SK-N-SH (cell line): ENCODE results near the gene MMP8. TPM values are rescaled to one million over a fixed set of nuclear protein-coding genes. Genes with fewer than 3 reads are reported as not detected.

Experiments
- CTCF ChIA-PET: fragments of 300-600, 350-600 bp; formaldehyde crosslinking; extraction: SDS; loops from one replicate; lab custom pipeline; 2021; lab: Yijun Ruan, JAX
- POLR2A ChIA-PET: fragments of 350-600 bp; sonication (Branson Sonifier 250); formaldehyde crosslinking; extraction: SDS; loops from one replicate; lab custom pipeline; 2020; ENCODE audit warnings: antibody characterized with exemption, inconsistent platforms; lab: Yijun Ruan, JAX
- DNase-seq: peaks from one replicate; pipeline ENCODE4 v3.0.0; 2012
- H2AFZ ChIP-seq: fragments of 200-600 bp; sonication (generic); 2 replicates; pipeline ENCODE4 v1.8.1; 2016; ENCODE audit warnings: antibody characterized with exemption, mild to moderate bottlenecking, low read depth
- H3F3A ChIP-seq: fragments of 200-600 bp; sonication (generic); replicated peaks from 2 replicates; pipeline ENCODE3; 2016; ENCODE audit warnings: antibody characterized with exemption, mild to moderate bottlenecking; ENCODE audit not compliant: insufficient read depth
- H3K27ac ChIP-seq, 2 experiments: fragments of 200-500 bp in 1 of 2; fragments of 200-600 bp in 1 of 2; sonication (Bioruptor generic) in 1 of 2; sonication (generic), shearing (Covaris generic) in 1 of 2; 2 replicates each; pipeline versions ENCODE4 v1.5.1 to v1.6.1; 2014 to 2016; ENCODE audit warnings: low read depth in 2 of 2, inconsistent platforms in 1 of 2, low read length in 1 of 2, mild to moderate bottlenecking in 1 of 2, mixed read lengths in 1 of 2
- H3K27me3 ChIP-seq: fragments of 200-600 bp; sonication (generic), shearing (Covaris generic); 2 replicates; pipeline ENCODE4 v1.6.1; 2016; ENCODE audit warnings: mixed run types; ENCODE audit not compliant: insufficient read depth
- H3K36me3 ChIP-seq, 2 experiments: fragments of 200-500 bp in 1 of 2; fragments of 200-600 bp in 1 of 2; sonication (Bioruptor generic) in 1 of 2; sonication (generic) in 1 of 2; replicated peaks in 1 of 2; 2 replicates each; pipeline versions ENCODE3 to v1.5.1; 2014 to 2016; ENCODE audit warnings: low read length in 1 of 2, mild to moderate bottlenecking in 1 of 2; ENCODE audit not compliant: insufficient read depth in 2 of 2, control insufficient read depth in 1 of 2
- H3K4me1 ChIP-seq, 2 experiments: fragments of 200-500 bp in 1 of 2; fragments of 200-600 bp in 1 of 2; sonication (Bioruptor generic) in 1 of 2; sonication (generic), shearing (Covaris generic) in 1 of 2; 2 replicates each; pipeline versions ENCODE4 v1.5.1 to v1.6.1; 2014 to 2016; ENCODE audit warnings: low read depth in 1 of 2, low read length in 1 of 2, mixed run types in 1 of 2; ENCODE audit not compliant: insufficient read depth in 2 of 2, control insufficient read depth in 1 of 2
- H3K4me2 ChIP-seq: fragments of 200-600 bp; sonication (generic), shearing (Covaris generic); 2 replicates; pipeline ENCODE4 v1.6.1; 2017; ENCODE audit warnings: mixed run types
- H3K4me3 ChIP-seq, 2 experiments: fragments of 200-500 bp in 1 of 2; fragments of 200-600 bp in 1 of 2; sonication (Bioruptor generic) in 1 of 2; sonication (generic), shearing (Covaris generic) in 1 of 2; 2 replicates each; pipeline versions ENCODE4 v1.5.1 to v1.8.1; 2014 to 2016; ENCODE audit warnings: low read depth in 2 of 2, inconsistent platforms in 1 of 2, low read length in 1 of 2, mild to moderate bottlenecking in 1 of 2, mixed read lengths in 1 of 2, moderate library complexity in 1 of 2
- H3K79me2 ChIP-seq: fragments of 200-600 bp; sonication (generic); 2 replicates; pipeline ENCODE4 v1.8.1; 2017; ENCODE audit warnings: mild to moderate bottlenecking; ENCODE audit not compliant: insufficient read depth
- H3K9ac ChIP-seq: fragments of 200-600 bp; sonication (generic); 2 replicates; pipeline ENCODE4 v1.6.1; 2017; ENCODE audit warnings: mixed run types
- H3K9me2 ChIP-seq: fragments of 200-600 bp; sonication (generic); 2 replicates; pipeline ENCODE4 v1.6.1; 2017; ENCODE audit warnings: mixed run types
- H3K9me3 ChIP-seq: fragments of 200-600 bp; sonication (generic); 2 replicates; pipeline ENCODE4 v1.6.1; 2017; ENCODE audit warnings: mixed run types, mild to moderate bottlenecking, moderate library complexity
- H4K20me1 ChIP-seq: fragments of 200-600 bp; sonication (generic); 2 replicates; pipeline ENCODE4 v1.6.1; 2017; ENCODE audit warnings: mild to moderate bottlenecking, mixed run types; ENCODE audit not compliant: insufficient read depth
- CHD2 ChIP-seq: fragments of 150-350 bp; IDR thresholded peaks from 2 replicates; pipeline ENCODE4 v1.6.1; 2018; ENCODE audit warnings: low read length; ENCODE audit not compliant: partially characterized antibody
- ELF1 ChIP-seq: IDR thresholded peaks from 2 replicates; pipeline ENCODE4 v1.4.0; 2012
- EP300 ChIP-seq, 2 experiments: IDR thresholded peaks; 2 replicates each; pipeline versions ENCODE4 v1.4.0 to v1.6.1; 2012; ENCODE audit warnings: borderline replicate concordance in 1 of 2, low read depth in 1 of 2, low read length in 1 of 2
- FOXJ3 ChIP-seq: sonication (generic); formaldehyde crosslinking; IDR thresholded peaks from 2 replicates; pipeline ENCODE4 v1.5.1; 2020; ENCODE audit warnings: mild to moderate bottlenecking, missing genetic modification reagents
- FOXM1 ChIP-seq: IDR thresholded peaks from 2 replicates; pipeline ENCODE4 v1.4.0; 2012; ENCODE audit warnings: low read depth, mild to moderate bottlenecking
- GABPA ChIP-seq: IDR thresholded peaks from 2 replicates; pipeline ENCODE4 v1.4.0; 2012; ENCODE audit warnings: low read depth, mild to moderate bottlenecking
- GATA2 ChIP-seq: sonication (generic); formaldehyde crosslinking; IDR thresholded peaks from 2 replicates; pipeline ENCODE4 v1.5.0; 2020; ENCODE audit warnings: mild to moderate bottlenecking, missing genetic modification reagents
- JUND ChIP-seq: IDR thresholded peaks from 2 replicates; pipeline ENCODE4 v1.4.0; 2012
- MEF2A ChIP-seq: IDR thresholded peaks from 2 replicates; pipeline ENCODE4 v1.4.0; 2012; ENCODE audit warnings: low read depth, borderline replicate concordance
- NFIC ChIP-seq: IDR thresholded peaks from 2 replicates; pipeline ENCODE4 v1.4.0; 2012; ENCODE audit warnings: borderline replicate concordance
- NRF1 ChIP-seq: IDR thresholded peaks from 2 replicates; pipeline ENCODE4 v1.6.1; 2012; ENCODE audit warnings: low read depth, mild to moderate bottlenecking, low read length
- RAD21 ChIP-seq: IDR thresholded peaks from 2 replicates; pipeline ENCODE4 v1.6.1; 2012; ENCODE audit warnings: mild to moderate bottlenecking, low read length
- RCOR1 ChIP-seq: fragments of 150-350 bp; IDR thresholded peaks from 2 replicates; pipeline ENCODE4 v1.6.1; 2017; ENCODE audit warnings: antibody characterized with exemption, low read length
- RXRA ChIP-seq: IDR thresholded peaks from 2 replicates; pipeline ENCODE4 v1.4.0; 2012; ENCODE audit warnings: low read depth, mild to moderate bottlenecking, borderline replicate concordance
- SIN3A ChIP-seq: IDR thresholded peaks from 2 replicates; pipeline ENCODE4 v1.6.1; 2012; ENCODE audit warnings: low read depth, mild to moderate bottlenecking, low read length, moderate library complexity, borderline replicate concordance
- SMC3 ChIP-seq: IDR thresholded peaks from 2 replicates; pipeline ENCODE4 v1.6.1; 2012; ENCODE audit warnings: low read depth, low read length, improper control_type of control experiment
- TAF1 ChIP-seq: IDR thresholded peaks from 2 replicates; pipeline ENCODE4 v1.6.1; 2012; ENCODE audit warnings: low read depth, mild to moderate bottlenecking, low read length, moderate library complexity, borderline replicate concordance
- TCF12 ChIP-seq: IDR thresholded peaks from 2 replicates; pipeline ENCODE4 v1.4.0; 2012
- TEAD4 ChIP-seq: IDR thresholded peaks from 2 replicates; pipeline ENCODE4 v1.4.0; 2012; ENCODE audit warnings: mild to moderate bottlenecking, borderline replicate concordance; ENCODE audit not compliant: insufficient read depth
- WGBS: methylation state at CpG from one replicate; pipeline ENCODE4 v1.1.6; 2017; ENCODE audit warnings: low lambda C conversion rate; 5-methylcytosine and 5-hydroxymethylcytosine counted together
- polyA plus RNA-seq, 3 experiments: library from polyadenylated mRNA; depleted of rRNA; stranded (reverse); fragments of >200 nt; gene quantifications; 2 replicates each; pipeline ENCODE4 v1.2.3, GENCODE V29; 2012
- TF ChIP-seq, protein P1 (sequence below): fragments of 150-350 bp; IDR thresholded peaks from 2 replicates; pipeline ENCODE4 v1.6.1; 2017; ENCODE audit warnings: antibody characterized with exemption, low read length, low read depth, borderline replicate concordance
- TF ChIP-seq, protein P2 (sequence below): IDR thresholded peaks from 2 replicates; pipeline ENCODE4 v1.4.0; 2012; ENCODE audit warnings: low read depth, borderline replicate concordance

The MMP8 gene
- polyA plus RNA-seq, 1 of the 3 experiments (the other 2 are of a cell fraction) = 0.07 TPM

DNA sequence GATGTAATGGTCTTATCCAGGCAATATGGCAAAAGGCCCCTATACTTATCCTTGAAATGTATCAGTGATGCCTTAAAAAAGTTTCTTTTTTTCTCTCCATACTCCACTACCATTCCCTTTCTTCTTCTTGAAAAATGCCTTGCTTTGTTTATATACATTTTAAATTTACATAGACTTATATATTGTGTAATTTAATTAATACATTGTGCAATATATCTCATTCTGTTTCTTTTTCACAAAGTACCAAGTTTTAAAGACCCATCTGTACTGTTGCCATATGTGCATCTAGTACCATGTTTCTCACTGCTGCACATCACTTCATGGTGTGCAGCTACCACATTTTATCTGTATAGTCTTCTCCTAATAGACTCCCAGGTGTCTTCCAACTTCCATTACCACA, 7.5 kb downstream of the MMP8 start:
- no peaks in the 10 kb centered on the region for H3K36me3 ChIP-seq

DNA sequence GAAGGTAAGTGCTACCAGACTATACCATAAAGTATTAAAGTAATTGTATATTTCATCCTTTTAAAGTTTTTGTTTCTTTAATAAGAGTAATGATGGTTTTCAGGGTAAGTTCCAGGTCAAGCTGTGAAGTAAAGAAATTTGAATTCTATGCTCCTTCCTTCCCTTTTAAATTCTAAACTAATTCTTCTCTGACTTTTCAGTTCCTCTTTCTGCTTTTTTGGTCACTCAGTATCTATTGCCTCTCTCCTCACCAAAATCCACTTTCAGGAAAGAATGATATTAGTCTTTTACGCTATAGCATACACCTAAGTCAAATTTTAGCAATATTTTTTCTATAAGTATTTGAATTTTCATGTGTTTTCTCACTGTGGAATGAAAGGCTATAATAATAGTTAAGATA, 8.2 kb downstream of the MMP8 start:
- Histone ChIP-seq H3K79me2 (no peaks in the 10 kb centered on the region), H3K9me3 (no peaks in the 10 kb centered on the region), H3K27ac (no peak overlapping the region), H3K9ac (no peak overlapping the region), H4K20me1 (no peaks in the 10 kb centered on the region), H3K4me1 (no peaks in the 10 kb centered on the region), H3F3A (no peaks in the 10 kb centered on the region), H2AFZ (no peak overlapping the region), H3K4me3 (no peak overlapping the region), H3K9me2 (no peaks in the 10 kb centered on the region; the same call in 1 of the 2 replicates), H3K4me2 (no peak overlapping the region), H3K36me3 (no peaks in the 10 kb centered on the region), H3K27me3 (peaks cover 5% of the 10 kb centered on the region; the same call in 1 of the 2 replicates)
- no peak for DNase-seq
- POLR2A ChIA-PET = no interaction called here
- CTCF ChIA-PET = no interaction called here
- TF ChIP-seq GABPA (no peak), TAF1 (no peak), RCOR1 (no peak), NFIC (no peak), SIN3A (no peak), JUND (no peak), MEF2A (no peak), NRF1 (no peak), SMC3 (no peak), EP300 (IDR thresholded peaks at IDR 0.05; ENCODE audit: borderline replicate concordance in 1 of 2, low read depth in 1 of 2, low read length in 1 of 2) (no peak), GATA2 (CRISPR knock-in tag) (no peak)
- TF ChIP-seq, protein P1, sequence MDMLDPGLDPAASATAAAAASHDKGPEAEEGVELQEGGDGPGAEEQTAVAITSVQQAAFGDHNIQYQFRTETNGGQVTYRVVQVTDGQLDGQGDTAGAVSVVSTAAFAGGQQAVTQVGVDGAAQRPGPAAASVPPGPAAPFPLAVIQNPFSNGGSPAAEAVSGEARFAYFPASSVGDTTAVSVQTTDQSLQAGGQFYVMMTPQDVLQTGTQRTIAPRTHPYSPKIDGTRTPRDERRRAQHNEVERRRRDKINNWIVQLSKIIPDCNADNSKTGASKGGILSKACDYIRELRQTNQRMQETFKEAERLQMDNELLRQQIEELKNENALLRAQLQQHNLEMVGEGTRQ = no peak
- WGBS = 10% methylated on average over 1 of the region's 1 CpG

More for the DNA sequence above, 7.5 kb downstream of the MMP8 start:
- Histone ChIP-seq H3K27me3 (peaks cover 5% of the 10 kb centered on the region; the same call in 1 of the 2 replicates), H3F3A (no peaks in the 10 kb centered on the region), H3K4me3 (no peak overlapping the region), H3K9me2 (no peaks in the 10 kb centered on the region; the same call in 1 of the 2 replicates), H3K9me3 (no peaks in the 10 kb centered on the region), H3K27ac (no peak overlapping the region), H2AFZ (no peak overlapping the region), H3K4me2 (no peak overlapping the region), H3K4me1 (no peaks in the 10 kb centered on the region), H3K9ac (no peak overlapping the region), H3K79me2 (no peaks in the 10 kb centered on the region), H4K20me1 (no peaks in the 10 kb centered on the region)
- no peak for TF ChIP-seq CHD2
- TF ChIP-seq, protein P2, sequence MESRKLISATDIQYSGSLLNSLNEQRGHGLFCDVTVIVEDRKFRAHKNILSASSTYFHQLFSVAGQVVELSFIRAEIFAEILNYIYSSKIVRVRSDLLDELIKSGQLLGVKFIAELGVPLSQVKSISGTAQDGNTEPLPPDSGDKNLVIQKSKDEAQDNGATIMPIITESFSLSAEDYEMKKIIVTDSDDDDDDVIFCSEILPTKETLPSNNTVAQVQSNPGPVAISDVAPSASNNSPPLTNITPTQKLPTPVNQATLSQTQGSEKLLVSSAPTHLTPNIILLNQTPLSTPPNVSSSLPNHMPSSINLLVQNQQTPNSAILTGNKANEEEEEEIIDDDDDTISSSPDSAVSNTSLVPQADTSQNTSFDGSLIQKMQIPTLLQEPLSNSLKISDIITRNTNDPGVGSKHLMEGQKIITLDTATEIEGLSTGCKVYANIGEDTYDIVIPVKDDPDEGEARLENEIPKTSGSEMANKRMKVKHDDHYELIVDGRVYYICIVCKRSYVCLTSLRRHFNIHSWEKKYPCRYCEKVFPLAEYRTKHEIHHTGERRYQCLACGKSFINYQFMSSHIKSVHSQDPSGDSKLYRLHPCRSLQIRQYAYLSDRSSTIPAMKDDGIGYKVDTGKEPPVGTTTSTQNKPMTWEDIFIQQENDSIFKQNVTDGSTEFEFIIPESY = no peak
- no peak for TF ChIP-seq TEAD4
- TF ChIP-seq FOXJ3 (CRISPR knock-in tag) = no peak
- TF ChIP-seq RAD21 = no peak
- no peak for TF ChIP-seq SMC3
- no peak for TF ChIP-seq TCF12
- no peak for TF ChIP-seq JUND
- TF ChIP-seq FOXM1 = no peak
- no peak for TF ChIP-seq ELF1
- TF ChIP-seq RXRA = no peak
- ChIA-PET CTCF (no interaction called here), POLR2A (no interaction called here)
- DNase-seq = no peak
